H1 (cell line): ENCODE data around the gene CFAP65. TPM values are rescaled to one million over a fixed set of nuclear protein-coding genes. Genes with fewer than 3 reads are reported as not detected.

Source experiments
- E2F6 ChIP-seq: IDR thresholded peaks from 2 replicates; pipeline ENCODE4 v1.6.1; 2012; ENCODE audit warnings: inconsistent platforms
- KDM4A ChIP-seq: IDR thresholded peaks from one replicate; pipeline ENCODE4 v1.7.1; 2012; ENCODE audit warnings: low read depth, mild to moderate bottlenecking, moderate library complexity, low read length, inconsistent platforms; ENCODE audit not compliant: severe bottlenecking
- SIRT6 ChIP-seq: IDR thresholded peaks from one replicate; pipeline ENCODE4 v1.7.1; 2012; ENCODE audit warnings: low read length, inconsistent platforms
- polyA plus RNA-seq, 7 experiments: library from polyadenylated mRNA; depleted of rRNA in 3 of 7; stranded (reverse) in 5 of 7; unstranded in 2 of 7; fragments of >200 nt in 5 of 7; fragments of 200-250 nt in 2 of 7; gene quantifications; 1 replicate in 5 of 7; 2 replicates in 1 of 7; 4 replicates in 1 of 7; pipeline versions ENCODE4 v1.2.1 to v1.2.3, GENCODE V29; 2011 to 2013; ENCODE audit warnings: missing spikeins in 2 of 7, mixed read lengths in 2 of 7
- total RNA-seq: library from RNA; stranded (reverse); fragmentation: NEBNext Ultra II Directional; extraction: Animal tissue kit (Norgen Biotek cat#: 25700); gene quantifications from 2 replicates; pipeline ENCODE4 v1.2.1, GENCODE V29; 2021

CFAP65 gene
- total and polyA plus RNA-seq, 2 of the 8 experiments (the other 6 are each of a cell fraction or from before 2014, with no cell fraction given): 0.19 to 0.45 TPM

- TF ChIP-seq SIRT6 (no peak), E2F6 (peak; percentile 31; the same call in 1 of the 2 replicates), KDM4A (peak; percentile 93)
- TF ChIP-seq, all 59 proteins: peak for 10
These were observed 82.1 kb downstream of the CFAP65 start, which contains the start of gene CDK5R2 (continued) for GRCh38 chr2:218959141-218959731.
